ENCODE measurements around the gene COL9A2.
A peak's percentile ranks its signal among the peaks of the same experiment; 100 is the strongest.

COL9A2 gene

DNA sequence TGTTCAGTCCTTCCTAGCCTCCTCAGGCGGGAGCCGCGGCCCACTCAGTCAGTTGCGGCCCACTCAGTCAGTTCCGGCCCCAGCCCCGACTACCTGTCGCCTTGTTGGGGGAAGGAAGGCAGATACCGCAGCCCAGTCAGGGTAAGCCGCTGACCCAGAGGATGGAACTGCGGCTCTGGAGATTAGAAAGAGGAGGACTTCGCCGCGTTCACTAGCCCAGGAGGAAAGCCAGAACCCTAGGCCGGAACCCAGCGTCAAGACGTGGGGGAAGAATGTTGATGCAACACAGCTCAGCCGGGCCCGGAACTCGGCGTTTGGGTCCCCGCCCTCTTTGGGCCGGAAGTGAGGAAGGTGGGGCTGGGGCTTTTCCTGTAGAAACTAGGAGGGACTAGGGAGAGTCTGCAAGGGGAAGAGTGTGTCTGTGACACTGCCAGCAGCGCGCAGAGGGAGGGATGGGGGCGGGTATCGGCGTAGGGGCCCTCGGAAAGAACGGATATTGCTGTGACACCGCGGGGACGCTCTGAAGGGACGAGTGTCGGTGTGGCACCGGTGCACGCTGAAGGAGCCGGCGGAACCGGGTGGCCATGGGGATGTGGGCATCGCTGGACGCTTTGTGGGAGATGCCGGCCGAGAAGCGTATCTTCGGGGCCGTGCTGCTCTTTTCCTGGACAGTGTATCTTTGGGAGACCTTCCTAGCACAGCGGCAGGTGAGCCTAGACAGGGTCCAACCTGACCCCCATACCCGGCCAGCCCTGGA, 59.2 kb downstream of the COL9A2 start, which contains the start of gene ZMPSTE24:
Gene ZMPSTE24, plus strand, starts transcription at position 549 of the 757 bp plus-strand sequence. Its CDS starts 36 bp downstream, at position 585.
- DNase-seq (ENCODE audit: low spot score), result peak; percentile 55

DNA sequence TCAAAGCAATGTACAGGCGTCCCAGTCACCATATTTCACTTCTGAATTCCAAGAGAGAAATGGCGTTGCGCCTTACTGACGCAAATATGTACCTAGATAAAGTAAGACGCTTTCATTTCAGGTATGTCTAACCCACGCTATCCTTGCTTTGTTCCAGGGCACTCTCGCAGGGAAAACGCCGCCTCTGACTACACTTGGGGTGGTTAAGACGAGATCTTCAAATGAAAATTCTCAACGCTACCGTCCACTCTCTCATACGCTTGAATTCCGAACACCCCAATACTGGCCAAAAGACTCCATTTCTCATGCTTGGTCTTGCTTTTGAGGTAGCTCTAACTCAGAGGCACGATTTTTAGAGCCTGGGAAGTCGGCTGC, 59.8 kb downstream of the COL9A2 start:
- DNase-seq (ENCODE audit: low spot score), result no peak

DNA sequence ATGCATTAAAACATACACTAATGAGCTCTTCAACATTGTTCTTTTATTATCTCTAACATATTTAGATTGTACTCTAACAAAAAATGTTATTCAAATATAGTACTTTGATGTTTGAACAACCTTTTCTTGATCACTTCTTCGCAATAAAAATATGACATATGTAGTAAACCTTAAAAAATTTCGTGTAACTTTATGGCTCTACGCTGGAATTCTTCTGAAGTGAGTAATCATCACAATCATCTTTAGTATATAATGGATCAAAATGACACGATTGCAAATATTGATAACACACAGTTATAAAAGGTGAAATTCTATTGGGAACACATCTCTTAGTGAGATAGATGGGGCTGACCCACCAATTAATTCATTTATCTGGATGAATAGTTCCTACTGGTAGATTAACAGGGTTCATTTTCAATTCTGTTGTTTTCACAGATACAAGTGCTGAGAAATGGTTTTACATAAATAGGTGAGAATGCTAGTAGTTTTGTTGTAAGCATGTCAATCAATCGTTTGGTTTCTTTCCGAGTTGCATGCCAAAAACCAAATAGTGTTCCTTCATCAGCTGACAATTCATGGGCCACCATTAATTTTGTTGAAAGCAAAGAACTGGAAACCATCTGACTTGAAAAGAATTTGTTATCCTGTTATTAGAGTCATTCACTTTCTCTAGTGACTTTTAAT, 60.5 kb downstream of the COL9A2 start:
- no peak for DNase-seq (ENCODE audit: low spot score)

DNA sequence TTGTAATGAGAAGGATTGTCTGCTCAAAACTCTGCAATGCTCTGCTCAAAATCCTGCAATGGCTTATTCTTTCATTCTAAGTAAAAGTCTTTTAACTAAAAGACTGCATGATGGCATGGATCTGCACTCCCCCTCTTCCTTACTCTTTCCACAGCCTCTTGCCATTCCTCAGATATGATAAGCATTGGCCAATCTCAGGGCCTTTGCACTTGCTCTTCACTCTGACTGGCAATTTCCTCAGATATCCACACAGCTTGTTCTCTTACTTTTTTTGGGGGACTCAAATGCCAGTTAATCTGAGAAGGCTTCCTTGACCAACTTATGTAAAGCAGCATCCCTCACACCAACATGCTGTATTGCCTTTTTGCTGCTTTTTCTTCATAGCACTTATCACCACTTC, 61.9 kb downstream of the COL9A2 start:
- no peak for DNase-seq (ENCODE audit: low spot score)

DNA sequence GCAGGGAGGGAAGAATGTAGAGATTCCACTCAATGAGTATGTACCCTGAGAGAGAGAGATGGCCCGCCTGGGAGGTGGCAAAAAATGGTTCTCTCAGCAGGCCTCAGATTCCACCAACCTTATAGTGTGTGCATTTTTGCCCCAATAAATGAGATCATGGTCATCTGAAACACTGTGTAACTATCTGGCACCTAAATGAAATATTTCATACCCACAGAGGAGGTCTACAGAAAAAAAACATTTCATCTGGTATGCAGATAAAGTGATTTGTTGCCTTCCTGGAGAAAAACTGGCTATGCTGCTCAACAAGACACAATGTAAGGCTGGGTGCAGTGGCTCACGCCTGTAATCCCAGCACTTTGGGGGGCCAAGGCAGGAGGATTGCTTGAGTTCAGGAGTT, 64.5 kb downstream of the COL9A2 start:
- no peak for DNase-seq (ENCODE audit: low spot score)

DNA sequence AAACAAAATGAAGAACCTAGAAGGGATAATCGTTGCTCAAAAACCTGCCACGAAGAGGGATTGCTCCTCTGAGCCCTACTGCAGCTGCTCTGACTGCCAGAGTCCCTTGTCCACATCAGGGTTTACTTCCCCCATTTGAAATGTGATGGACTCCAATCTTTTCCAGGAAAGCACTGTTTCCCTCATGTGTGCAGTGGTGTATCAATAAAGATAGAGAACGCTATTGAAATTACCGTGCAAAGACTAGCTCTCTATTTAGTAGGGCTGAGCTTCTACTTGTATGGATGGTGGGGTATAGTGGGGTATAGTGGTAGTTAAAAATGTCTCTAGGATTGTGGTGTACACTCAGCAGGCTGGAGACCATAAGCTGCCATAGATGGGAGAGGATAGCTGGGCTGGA, 65.6 kb downstream of the COL9A2 start:
- DNase-seq (ENCODE audit: low spot score), result no peak
